ENCODE results near the gene AOC2.
"Not testable (repeated sequence)": the region's sequence is repeated elsewhere in the genome, so short reads cannot be mapped to it uniquely, and the experiment has no call there.

AOC2 gene

DNA sequence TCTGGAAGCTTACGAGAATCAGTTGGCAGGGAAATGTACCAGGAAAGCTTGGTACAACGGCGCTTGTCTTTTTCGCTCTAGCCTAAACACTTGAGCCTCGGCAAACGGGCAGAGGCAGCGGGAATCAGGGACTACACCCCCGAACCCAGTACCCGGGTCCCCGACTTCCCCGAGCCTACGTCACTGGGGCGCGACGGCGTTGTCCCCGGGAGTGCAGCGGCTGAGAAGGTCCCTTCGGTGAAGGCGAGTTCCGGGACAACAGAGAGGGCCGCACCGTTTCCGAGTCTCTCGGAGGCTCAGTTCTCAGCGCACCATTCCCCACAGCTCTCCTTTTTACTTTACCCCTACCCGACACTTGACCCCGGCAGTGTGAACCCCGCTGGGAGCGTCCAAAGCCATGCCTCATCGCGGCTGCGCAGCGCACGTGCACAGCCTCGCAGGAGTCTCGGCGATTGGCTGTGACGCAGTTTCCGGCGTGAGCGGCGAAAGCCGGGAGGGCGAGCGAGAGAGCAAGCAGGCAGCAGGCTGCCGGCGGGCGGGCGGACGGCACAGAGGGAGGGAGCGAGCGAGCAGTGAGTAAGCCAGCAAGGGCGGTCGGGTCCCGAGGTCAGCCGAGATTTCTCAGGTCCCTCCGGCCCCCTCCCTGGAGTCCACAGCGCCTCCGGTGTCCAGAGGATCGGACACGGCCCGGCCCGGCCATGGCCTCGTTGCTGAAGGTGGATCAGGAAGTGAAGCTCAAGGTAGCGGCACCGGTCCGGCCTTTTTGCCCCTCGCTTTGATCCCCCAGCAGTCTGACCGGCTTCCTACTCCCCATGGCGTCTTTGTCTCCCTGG lies 11.2 kb upstream of the AOC2 start, which contains the start of gene PSME3:
Gene PSME3 (plus strand): TSS at position 464 of the 833 bp plus-strand sequence. CDS start 235 bp downstream, at position 699.
- DNase-seq, result peak; percentile 78

DNA sequence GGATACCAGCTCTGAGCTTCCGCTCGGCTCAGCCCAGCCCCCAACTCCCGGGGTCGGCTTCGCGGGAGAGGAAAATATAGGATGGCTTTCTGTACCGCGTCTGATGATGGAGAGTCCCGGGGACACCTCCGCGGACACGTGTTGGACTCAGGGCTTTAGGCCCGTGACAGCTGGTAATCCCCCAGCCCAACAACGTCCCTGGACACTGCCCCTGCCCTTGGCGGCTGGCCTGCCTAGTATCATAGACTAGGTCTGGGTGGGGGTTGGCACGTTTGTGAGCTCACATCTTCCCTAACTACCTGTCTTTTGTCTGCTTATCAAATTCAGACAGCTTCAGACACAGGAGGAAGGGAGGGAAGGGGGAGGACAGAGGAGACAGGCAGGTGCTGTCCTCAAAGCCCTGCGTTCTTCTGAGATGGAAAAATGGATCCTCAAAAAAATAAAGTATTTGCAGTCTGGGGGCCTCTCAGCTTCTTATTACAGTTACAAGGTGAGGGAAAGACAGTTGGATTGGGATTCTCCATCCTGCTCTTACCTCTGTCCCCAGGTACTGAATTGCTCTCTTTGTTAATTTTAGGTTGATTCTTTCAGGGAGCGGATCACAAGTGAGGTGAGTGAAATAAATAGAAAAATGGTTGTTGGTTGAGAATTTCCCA lies 10.5 kb upstream of the AOC2 start:
- DNase-seq, result no peak

DNA sequence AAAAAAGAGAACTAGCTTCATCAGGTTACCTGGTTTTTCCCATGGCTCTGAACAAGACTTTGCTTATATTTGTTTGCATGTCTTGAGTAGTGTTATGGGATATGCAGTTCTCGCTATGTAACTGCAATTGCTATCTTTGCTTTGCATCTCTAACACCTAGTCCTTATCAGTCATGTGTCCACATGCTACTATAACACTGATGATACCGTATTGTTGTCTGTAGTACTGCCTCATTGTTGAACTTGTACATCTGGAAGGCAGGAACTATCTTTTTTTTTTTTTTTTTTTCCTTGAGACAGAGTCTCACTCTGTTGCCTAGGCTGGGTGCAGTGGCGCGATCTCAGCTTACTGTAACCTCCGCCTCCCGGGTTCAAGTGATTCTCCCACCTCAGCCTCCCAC lies 8.6 kb upstream of the AOC2 start:
- no peak for DNase-seq

DNA sequence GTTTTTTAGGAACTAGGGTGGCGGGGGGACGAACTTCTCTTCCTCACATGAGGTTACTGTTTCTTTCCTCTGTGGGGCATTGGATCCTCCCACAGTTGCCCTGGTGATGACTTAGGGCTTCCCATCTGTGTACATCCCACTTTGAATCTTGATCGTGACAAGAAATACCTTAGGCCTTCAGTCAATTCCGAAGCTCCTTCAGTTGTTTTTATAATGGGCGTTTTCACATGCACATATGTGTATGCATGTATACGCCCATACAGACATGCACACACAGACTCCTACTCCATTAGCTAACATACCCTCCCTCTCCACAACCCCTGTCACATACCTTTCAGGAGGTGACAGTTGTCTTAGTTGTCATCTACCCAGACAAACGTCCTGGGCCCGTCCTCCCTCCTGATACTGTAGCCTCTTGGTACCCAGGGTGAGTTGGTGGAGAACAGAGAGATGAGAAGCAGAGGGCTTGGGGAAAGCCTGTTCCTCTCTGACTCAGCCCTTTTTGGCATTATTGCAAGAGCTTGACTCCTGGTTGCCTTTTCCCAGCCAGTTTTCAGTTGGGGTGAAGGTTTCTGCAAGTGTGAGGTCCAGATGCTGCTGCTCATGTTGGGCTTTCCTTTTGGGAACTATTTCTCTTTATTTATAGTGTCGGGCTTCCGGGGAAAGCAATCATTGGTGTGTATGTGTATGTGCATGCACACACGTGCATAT lies 2.2 kb upstream of the AOC2 start:
- DNase-seq, result no peak

DNA sequence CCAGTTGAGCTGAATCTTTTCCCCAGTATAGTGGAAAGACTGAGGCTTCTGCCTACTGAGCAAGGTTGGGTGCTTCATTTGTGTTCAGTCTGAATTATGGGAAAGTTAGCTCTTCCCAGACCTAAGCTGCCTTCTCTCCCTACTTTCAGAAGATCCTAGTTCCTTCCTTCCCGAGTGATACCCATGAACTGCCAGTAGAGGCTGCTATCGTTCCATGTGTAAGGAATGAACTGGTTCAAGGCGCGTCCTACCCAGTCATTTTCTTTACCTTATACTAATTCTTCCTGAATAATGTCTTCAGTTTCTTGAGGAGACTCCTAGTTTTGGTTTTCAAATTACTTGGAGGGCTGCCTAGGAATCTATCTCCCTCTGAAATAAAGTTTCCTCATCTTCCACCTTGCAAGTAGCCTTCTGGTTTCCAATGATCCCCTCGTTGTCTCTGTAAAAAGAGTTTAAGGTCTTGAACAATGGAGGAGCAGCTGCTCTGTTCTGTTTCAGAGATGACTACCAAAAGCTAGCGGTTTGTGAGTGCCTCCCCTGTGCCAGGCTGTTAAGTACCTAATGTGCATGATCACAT lies 934 bp upstream of the AOC2 start:
- DNase-seq, result peak; percentile 16

DNA sequence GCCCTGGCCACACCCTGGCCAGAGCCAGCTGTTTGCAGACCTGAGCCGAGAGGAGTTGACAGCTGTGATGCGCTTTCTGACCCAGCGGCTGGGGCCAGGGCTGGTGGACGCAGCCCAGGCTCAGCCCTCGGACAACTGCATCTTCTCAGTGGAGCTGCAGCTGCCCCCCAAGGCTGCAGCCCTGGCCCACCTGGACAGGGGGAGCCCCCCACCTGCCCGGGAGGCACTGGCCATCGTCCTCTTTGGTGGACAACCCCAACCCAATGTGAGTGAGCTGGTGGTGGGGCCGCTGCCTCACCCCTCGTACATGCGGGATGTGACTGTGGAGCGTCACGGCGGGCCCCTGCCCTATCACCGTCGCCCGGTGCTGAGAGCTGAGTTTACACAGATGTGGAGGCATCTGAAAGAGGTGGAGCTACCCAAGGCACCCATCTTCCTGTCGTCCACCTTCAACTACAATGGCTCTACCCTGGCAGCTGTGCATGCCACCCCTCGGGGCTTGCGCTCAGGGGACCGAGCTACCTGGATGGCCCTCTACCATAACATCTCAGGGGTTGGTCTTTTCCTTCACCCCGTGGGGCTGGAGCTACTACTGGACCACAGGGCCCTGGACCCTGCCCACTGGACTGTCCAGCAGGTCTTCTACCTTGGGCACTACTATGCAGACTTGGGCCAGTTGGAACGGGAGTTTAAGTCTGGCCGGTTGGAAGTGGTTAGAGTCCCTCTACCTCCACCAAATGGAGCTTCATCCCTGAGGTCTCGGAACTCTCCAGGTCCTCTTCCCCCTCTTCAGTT lies 578 bp downstream of the AOC2 start:
- DNase-seq, result no peak

DNA sequence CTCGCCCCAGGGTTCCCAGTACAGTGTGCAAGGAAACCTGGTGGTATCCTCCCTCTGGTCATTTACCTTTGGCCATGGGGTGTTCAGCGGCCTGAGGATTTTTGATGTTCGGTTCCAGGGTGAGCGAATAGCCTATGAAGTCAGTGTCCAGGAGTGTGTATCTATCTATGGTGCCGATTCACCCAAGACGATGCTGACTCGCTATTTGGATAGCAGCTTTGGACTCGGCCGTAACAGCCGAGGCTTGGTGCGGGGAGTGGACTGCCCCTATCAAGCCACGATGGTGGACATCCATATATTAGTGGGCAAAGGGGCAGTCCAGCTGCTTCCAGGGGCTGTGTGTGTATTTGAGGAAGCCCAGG lies 1.2 kb downstream of the AOC2 start:
- no peak for DNase-seq

DNA sequence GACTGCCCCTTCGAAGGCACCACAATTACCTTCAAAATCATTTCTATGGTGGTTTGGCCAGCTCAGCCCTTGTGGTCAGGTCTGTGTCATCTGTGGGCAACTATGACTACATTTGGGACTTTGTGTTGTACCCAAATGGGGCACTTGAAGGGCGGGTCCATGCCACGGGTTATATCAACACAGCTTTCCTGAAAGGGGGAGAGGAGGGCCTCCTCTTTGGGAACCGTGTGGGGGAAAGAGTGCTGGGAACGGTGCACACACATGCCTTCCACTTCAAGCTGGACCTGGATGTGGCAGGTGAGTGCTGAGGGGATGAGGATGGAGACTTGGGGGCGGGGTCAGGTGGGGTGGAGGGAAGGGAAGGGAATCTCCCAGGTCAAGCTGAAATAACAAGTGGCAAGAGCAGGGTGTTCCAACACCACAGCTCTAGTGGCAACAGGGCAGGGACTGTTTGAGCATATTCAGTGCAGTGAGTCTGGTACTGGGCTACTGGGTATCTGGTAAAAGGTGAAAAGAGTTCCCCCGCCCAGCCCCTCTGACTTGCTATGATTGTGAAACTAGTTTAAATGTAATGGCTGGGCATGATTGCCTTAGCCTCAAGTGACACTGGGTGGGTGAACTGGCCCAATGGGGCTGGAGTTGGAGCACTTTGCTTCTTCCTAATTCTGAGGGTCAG lies 1.7 kb downstream of the AOC2 start:
- no peak for DNase-seq

DNA sequence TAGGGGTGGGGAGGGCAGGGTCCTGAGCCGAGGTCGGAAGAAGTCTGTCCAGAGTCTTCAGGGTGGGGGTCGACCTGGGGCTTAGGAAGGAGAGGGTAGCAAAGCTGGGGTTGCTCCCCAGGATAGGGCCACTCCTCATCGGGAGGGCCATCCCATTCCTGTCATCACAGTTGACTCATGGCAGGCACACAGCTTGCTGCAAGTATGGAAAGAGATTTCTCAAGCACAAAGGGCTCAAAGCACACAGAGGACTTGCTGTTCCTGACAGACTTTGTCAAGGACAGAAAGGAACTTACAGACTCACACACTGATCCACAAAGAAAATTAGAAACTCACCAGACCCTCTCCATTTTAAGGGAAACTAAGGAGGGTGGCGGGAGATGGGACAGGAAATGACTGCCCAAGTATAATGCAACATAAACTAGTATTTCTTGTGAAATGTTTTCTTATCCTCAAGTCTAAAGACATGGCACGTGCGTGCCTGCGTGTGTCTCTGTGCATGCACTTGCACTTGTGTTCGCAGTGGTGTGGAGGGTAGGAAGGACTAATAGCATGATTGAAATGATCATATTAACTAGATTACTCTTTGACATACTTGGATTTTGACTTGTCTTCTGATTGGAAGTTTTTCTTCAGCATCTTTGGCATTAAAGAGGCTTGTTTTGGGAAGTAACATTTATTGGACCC lies 2.4 kb downstream of the AOC2 start:
- no peak for DNase-seq

DNA sequence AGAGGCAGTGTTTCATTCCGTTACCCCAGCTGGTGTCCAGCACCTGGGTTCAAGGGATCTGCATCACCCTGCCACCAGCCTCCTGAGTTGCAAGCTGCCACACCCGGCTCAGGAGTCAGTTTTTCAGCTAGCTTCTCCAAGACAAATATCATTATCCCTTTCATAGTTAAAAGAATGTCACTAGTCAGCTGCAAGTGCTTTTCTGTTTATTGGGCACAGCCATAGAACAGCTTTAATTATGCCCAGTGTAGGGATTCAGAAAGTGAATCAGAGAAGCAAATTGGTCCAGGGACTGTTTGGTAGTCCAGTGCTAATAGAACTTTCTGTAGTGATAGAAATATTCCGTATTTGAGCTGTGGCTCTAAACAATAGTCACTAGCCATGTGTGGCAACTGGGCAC lies 3.7 kb downstream of the AOC2 start:
- no peak for DNase-seq

DNA sequence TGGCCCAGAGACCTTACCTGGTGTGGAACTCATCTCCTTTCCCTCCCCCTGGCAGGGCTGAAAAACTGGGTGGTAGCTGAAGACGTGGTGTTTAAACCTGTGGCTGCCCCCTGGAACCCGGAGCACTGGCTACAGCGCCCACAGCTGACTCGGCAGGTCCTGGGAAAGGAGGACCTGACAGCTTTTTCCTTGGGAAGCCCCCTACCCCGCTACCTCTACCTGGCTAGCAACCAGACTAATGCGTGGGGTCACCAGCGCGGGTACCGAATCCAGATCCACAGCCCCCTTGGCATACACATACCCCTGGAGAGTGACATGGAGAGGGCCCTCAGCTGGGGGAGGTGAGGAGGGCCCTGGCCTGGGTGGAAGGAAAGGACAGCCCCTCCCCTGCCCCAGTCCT lies 4.7 kb downstream of the AOC2 start:
- no peak for DNase-seq

DNA sequence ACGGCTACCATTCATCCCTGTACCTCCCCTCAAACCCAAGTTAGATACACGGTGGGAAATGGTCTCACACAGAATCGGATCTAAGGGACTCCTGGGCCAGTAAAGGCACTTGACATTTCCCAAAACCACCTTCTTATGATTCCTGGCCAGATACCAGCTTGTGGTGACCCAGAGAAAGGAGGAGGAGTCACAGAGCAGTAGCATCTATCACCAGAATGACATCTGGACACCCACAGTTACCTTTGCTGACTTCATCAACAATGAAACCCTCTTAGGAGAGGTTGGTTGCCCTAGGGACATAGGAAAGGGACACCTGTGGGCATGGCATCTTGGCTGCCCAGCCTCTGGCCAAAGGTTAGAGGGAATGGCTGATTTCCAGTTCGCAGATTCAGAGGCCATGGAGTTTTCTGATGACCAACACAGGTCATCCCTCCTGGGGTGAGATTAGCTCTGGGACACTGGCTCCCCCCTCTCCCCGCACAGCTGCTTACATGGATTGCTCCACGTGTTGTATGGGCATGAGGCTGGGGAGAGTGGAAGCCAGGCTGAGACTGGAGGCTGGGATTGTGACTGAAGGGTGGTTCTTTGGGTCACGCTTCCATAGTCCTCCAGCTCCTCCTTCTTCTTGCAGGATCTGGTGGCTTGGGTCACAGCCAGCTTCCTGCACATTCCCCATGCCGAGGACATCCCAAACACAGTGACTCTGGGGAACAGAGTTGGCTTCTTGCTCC lies 5.2 kb downstream of the AOC2 start:
- DNase-seq, result no peak

DNA sequence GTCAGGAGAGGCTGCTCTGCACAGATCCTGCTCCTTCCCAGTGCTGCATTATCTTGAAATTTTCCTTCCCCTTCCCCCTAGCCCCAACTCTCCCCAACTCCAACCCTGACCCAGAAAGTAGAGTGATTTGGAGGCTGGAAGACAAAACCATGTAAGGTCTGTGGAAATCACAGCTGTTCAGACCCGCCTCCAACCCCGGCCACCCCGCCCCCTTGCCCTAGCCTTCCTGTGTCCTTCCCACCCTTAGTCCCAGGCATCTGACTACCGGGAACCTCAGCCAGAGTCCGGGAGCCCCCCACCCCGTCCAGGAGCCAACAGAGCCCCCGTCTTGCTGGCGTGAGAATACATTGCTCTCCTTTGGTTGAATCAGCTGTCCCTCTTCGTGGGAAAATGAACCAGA lies 6.6 kb downstream of the AOC2 start, which contains the start of gene AOC3:
Gene AOC3 (plus strand): TSS at position 246 of the 400 bp plus-strand sequence. CDS start 145 bp downstream, at position 391.
- no peak for DNase-seq

DNA sequence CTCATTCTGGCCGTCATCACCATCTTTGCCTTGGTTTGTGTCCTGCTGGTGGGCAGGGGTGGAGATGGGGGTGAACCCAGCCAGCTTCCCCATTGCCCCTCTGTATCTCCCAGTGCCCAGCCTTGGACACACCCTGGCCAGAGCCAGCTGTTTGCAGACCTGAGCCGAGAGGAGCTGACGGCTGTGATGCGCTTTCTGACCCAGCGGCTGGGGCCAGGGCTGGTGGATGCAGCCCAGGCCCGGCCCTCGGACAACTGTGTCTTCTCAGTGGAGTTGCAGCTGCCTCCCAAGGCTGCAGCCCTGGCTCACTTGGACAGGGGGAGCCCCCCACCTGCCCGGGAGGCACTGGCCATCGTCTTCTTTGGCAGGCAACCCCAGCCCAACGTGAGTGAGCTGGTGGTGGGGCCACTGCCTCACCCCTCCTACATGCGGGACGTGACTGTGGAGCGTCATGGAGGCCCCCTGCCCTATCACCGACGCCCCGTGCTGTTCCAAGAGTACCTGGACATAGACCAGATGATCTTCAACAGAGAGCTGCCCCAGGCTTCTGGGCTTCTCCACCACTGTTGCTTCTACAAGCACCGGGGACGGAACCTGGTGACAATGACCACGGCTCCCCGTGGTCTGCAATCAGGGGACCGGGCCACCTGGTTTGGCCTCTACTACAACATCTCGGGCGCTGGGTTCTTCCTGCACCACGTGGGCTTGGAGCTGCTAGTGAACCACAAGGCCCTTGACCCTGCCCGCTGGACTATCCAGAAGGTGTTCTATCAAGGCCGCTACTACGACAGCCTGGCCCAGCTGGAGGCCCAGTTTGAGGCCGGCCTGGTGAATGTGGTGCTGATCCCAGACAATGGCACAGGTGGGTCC lies 7.2 kb downstream of the AOC2 start:
- not testable (repeated sequence) for DNase-seq

DNA sequence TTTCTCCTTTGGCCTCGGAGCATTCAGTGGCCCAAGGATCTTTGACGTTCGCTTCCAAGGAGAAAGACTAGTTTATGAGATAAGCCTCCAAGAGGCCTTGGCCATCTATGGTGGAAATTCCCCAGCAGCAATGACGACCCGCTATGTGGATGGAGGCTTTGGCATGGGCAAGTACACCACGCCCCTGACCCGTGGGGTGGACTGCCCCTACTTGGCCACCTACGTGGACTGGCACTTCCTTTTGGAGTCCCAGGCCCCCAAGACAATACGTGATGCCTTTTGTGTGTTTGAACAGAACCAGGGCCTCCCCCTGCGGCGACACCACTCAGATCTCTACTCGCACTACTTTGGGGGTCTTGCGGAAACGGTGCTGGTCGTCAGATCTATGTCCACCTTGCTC lies 8.0 kb downstream of the AOC2 start:
- DNase-seq, result no peak

DNA sequence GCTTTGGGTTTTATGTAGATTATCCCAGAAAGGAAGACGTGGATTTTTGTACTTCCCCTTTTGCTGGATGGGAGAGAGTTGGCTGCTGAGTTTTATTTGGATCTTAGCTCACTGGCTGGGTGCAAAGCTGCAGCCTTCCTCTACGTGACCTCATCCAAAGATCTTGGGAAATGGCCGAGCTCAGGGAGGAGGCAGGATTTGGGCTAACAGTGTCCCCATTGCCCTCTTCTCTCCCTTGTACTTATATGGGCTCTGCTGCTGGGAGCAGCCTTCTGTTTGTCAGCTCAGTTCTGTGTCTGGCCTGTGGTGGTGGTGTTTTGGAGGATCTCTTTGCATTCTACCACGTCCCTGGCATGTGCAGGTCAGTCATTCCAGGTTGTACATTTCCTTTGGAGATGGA lies 8.6 kb downstream of the AOC2 start:
- no peak for DNase-seq

DNA sequence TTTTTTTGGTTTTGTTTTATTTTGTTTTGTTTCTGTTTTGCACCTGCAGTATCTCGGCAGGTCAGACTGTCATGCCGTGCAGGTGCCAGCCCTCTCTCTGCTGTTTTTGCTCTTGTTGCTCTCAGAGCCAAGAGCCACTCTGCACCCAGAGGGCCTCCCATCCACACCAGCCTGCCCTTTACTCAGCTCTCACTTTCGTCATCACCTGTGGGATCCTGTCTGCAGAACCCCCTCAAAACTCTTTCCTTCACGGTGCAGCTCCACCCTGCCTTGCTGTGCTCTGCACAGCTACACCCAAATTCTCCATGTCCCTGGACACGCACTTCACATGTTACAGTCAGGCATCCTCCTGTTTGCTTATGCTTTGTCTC lies 9.2 kb downstream of the AOC2 start:
- DNase-seq, result no peak

DNA sequence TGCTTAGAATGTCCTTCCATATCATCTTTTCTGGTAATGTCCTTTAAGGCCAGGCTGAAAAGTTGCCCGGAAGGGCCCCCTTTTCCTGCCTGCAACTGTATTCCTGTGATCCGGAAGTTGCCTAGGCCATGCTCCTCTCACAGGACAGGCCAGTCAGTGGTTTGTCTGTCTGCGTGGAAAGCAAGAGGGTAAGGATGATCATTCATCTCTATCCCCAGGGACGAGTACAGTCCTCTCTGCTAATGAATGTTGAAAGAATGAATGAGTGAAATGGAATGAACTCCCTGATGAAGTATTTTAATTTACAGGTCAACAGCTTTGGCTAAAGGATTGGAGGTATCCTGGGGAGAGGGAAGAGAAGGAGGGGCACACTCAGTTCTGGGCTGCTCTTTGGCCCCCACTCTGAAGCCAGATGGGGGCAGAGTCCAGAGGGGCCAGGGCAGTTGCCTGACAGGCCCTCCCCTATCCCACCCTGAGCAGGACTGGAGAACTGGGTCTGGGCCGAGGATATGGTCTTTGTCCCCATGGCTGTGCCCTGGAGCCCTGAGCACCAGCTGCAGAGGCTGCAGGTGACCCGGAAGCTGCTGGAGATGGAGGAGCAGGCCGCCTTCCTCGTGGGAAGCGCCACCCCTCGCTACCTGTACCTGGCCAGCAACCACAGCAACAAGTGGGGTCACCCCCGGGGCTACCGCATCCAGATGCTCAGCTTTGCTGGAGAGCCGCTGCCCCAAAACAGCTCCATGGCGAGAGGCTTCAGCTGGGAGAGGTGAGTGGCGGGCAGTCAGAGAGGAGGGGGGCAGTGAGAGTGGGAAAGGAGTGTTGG lies 9.8 kb downstream of the AOC2 start:
- DNase-seq, result no peak

All from NCI-H526 treated with DMSO at 0.1 percent for 48 hours (cell line).